ENCODE results near the gene FABP6.
"Not testable (repeated sequence)": the region's sequence is repeated elsewhere in the genome, so short reads cannot be mapped to it uniquely, and the experiment has no call there.

FABP6 gene

GRCh38 chr5:160227012-160227411 lies 2.3 kb upstream of the FABP6 start:
- no peak for DNase-seq

- DNase-seq, result no peak
These were observed 1.6 kb downstream of the FABP6 start for GRCh38 chr5:160230686-160231527.

- no peak for DNase-seq
These were observed 2.6 kb downstream of the FABP6 start for GRCh38 chr5:160231783-160232342.

DNA sequence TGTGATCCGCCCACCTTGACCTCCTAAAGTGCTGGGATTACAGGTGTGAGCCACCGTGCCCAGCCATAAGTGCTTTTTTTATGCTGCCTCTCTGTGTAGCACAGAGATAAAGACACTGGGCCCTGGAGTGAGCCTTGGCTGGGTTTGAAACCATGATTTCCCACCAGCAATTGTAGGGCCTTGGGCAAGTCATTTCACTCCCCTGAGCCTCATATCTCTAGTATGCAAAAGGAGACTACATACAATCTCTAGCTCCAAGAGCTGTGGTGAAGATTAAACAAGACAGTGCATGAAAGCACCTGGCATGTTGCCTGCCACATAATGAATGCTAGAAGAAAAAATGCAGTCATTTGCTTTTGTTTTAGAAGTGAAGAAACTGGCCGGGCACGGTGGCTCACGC lies 3.9 kb downstream of the FABP6 start:
- DNase-seq, result no peak

DNA sequence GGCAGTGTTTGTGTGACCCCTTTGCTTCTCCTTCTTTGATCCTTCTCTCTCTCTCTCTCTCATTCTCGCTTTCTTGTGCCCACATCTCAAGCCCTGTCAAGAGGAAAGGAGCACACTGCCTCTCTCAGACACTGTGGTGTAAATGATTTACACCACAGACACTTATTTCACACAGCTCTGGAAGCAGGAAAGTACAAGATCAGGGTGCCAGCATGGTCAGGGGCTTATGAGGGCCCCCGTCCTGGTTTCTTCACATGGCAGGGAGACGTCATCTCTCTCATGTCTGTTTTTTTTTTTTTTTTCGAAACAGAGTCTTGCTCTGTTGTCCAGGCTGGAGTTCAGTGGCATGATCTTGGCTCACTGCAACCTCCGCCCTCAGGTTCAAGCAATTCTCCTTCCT lies 6.4 kb downstream of the FABP6 start:
- no peak for DNase-seq

GRCh38 chr5:160237571-160238093 lies 8.3 kb downstream of the FABP6 start:
- DNase-seq, result no peak

GRCh38 chr5:160240350-160240749 lies 11.0 kb downstream of the FABP6 start:
- no peak for DNase-seq

- DNase-seq, result no peak
These were observed 12.8 kb downstream of the FABP6 start for GRCh38 chr5:160242145-160242544.

DNA sequence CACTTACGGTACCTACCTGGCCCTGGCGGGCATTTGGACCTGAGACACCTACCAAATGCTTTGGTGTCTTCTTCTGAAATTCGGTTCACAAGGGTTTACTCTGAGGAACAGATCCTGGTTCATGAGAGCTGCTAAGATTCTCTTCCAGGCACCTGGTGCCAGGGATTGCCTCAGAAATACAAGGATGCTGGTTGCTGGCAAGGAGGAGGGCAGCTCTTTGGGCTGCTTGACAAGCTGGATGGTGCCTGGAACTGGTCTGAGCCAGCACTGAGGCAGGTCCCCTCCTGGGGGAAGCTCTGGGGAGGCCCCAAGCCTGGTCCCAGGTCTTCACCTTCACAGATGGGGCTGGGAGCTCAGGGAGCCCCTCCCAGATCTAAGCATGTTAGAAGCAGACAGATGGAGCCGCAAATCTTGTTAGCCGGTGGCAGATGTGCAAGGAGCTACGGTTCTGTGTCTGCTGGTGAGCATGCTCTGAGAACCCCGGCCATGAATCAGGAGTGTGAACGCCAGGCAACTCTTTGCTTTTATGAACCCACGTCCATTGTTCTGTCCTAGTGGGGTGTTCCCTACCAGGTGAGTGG lies 16.3 kb downstream of the FABP6 start:
- no peak for DNase-seq

- not testable (repeated sequence) for DNase-seq
These were observed 20.3 kb downstream of the FABP6 start for GRCh38 chr5:160249570-160249969.

DNA sequence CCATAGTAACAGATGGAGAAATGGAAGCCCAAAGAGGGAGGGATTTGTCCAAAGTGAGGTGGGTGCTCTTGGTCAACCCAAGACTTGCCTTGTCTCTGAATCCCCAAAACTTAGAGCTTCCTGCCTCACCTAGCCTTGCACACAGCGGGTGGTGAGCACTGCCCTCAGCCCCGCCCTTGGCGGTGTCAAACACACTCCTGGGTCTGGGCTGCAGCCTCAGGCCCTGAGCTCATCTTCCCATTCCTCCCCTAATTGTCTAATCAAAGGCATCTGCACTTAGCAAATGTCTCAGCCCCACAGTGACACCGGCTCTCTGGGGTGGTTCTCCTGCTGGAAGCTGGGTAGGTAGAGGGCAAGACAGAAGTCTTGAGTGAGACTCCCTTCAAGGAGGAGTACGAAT lies 20.9 kb downstream of the FABP6 start:
- DNase-seq, result no peak

DNA sequence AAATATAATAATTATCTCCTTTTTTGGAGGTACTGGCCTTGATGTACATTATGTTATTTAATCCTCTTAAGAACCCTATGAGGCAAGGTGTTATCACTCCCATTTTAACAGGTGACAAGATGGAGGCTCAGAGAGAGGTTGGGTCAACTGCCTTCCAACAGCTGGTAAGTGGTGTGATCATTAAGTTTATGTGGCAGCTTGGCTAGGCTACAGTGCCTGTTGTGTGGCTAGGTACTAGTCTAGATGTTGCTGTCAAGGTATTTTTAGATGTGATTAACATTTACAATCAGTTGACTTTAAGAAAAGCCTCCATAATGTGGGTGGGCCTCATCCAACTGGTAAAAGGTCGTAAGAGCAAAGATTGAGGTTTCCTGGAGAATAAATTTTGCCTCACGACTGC lies 21.5 kb downstream of the FABP6 start:
- no peak for DNase-seq

DNA sequence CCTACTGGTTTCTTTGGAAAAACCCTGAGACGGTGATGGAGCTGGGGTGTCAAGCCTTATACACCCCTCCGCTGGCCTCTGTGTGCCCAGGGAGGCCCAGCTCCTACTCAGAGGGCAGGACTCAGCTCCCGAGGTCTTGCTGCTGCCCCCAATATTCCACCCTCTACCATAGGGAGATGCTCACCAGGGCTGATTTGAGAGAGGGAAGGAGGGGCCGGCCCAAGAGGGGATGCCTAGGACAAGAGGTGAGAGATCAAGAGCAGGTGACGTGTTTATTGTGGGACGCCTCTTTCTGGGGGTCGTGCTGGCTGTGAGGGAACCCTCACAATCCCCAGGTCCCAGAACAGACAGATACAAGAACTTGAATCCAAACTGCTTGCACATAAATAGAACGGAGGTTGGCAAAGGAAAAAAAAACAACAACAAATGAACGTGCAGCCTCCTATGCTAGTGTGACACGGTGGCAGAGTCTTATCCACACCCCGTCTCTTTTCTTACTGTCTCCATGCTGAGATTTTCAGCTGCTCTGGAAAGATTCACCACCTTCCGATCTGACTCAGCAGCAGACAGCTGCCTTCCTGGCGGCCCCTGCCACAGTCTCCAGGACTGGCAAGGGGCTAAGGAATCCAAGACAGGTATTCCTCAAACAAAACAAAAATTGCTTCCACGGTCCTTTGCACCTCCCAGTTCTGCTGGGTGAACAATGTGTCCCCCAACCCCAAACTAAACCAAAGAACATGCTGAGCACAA lies 22.3 kb downstream of the FABP6 start:
- no peak for DNase-seq

DNA sequence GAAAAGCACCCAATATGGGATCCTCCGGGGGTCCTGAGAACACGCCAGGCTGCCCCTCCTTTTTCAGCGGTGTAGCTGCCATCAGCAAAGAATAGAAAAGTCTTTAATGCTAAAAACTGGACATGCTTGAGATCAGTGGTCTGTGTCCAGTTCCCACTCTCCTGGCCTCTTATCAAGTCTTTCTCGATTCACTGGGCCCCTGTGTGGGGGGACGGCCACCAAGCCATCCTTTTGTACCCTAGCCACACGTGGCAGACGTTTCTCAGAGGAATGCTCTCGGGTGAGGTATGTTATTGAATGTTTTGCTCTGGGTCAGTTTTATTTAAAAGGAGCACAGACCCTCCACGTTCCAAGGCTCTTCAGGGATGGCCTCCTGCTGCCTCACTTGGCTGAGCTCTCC lies 23.6 kb downstream of the FABP6 start:
- DNase-seq, result no peak

- no peak for DNase-seq
These were observed 24.1 kb downstream of the FABP6 start for GRCh38 chr5:160253441-160253840.

- DNase-seq, result no peak
These were observed 25.4 kb downstream of the FABP6 start for GRCh38 chr5:160254706-160255105.

- DNase-seq, result no peak
These were observed 30.0 kb downstream of the FABP6 start for GRCh38 chr5:160259341-160259740.

DNA sequence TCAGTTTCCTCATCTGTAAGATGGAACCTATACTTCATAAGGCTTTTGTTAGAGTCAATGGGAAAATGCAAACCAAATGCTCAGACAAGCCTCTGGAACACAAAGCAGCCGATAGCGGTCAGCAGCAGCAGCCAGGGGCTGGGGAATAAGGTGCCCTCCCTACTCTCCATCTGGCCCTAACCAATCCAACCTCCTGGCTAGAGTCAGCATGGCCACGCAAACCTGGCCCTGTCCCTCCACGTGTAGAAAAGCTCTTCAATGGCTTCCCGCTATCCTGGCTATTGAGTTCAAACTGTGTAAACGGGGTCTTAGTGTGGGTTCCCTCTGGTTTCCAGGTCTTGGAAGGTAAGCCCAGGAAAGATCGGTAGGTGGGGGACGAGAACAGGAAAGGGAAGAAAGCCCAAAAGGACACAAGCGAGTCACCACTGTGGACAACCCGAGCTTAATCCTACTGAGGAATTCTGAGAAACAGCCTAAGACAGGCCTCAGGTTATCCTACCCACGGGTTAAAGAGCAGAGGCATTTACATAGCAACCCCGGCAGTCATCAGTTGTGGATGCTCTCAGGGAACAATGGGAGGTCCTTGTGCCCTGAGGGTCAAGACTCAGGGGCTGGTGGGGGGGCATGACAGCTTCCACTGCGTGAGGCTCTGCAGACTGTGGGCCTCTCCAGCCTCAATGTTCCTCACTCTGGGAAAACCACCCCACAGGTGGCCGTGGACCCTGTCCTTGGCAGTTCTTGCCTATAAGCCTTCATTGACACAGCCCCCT lies 30.9 kb downstream of the FABP6 start:
- no peak for DNase-seq

DNA sequence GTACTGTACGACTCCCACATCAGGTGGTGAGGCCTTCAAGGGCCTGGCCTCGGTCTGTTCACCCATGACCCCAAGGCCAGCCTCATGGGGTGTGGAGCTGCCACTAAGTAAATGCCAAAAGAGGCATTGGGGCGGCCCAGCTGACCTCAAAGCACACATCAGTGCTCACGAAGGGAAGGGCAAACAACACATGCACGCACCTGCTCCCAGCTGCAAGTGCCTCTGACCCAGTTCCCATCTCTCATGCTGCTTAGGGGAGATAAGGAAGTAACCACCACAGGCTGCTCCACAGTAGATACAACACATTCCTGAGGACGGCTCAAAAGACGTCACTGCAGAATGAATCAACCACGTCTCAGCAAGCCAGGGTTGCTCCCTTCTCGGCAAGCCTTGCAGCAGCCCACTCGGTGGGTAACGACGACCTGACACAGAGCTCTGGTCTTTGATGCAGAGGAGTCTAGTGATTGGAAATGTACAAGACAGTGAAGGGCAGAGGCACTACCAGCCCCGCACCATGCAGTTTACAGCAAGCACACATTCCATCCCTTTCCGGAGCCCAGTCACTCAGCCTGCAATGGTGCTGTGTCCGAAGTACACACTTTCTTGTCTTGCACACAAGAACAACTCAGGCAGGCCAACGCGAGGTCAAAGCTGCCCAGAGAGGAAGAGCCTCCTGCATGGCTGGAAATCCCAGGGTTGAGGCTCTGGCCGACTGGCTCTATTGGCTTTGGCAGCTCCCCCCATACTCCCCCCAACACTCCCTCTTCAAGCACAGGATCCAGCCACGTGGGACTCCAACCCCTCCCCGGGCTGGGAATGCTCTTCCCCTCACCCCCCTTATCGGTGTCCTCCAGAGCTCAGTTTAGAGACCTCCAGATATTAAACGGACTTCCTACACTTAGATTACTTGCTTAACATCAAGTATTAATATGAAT lies 31.8 kb downstream of the FABP6 start:
- no peak for DNase-seq

GRCh38 chr5:160262151-160263074 lies 33.1 kb downstream of the FABP6 start:
- no peak for DNase-seq
